Right lobe of liver (tissue), 6 donors: ENCODE measurements around the gene EPHA10. TPM values are rescaled to one million over a fixed set of nuclear protein-coding genes. Genes with fewer than 3 reads are reported as not detected.
A peak's percentile ranks its signal among the peaks of the same experiment; 100 is the strongest.

Source experiments
- ATAC-seq, 4 donors: fragments of 200-7000 bp; cut with Tn5 transposase; one replicate each; pipeline ENCODE4 v1.9.1; 2020; ENCODE audit warnings: mild to moderate bottlenecking in 4 of 4, moderate library complexity in 4 of 4
- DNase-seq, 3 donors: peaks; one replicate each; pipeline ENCODE4 v3.0.0-alpha.2; 2020
- H3K27ac ChIP-seq, 3 donors: fragments of 200-600 bp; one replicate each; pipeline ENCODE4 v1.8.0; 2022
- H3K27me3 ChIP-seq, 2 donors: fragments of 200-600 bp; one replicate each; pipeline ENCODE4 v1.8.0; 2022
- H3K36me3 ChIP-seq, 4 donors: fragments of 200-600 bp; sonication (generic) in 1 of 4; one replicate each; pipeline versions ENCODE4 v1.5.1 to v1.8.0; 2017 to 2022; ENCODE audit warnings: control low read depth in 1 of 4
- H3K4me1 ChIP-seq, 4 donors: fragments of 200-600 bp; sonication (generic) in 1 of 4; one replicate each; pipeline versions ENCODE4 v1.5.1 to v1.8.0; 2017 to 2022; ENCODE audit warnings: control low read depth in 1 of 4
- H3K4me3 ChIP-seq, 3 donors: fragments of 200-600 bp; one replicate each; pipeline ENCODE4 v1.8.0; 2022
- H3K9me3 ChIP-seq, 4 donors: fragments of 200-600 bp; sonication (generic) in 1 of 4; one replicate each; pipeline versions ENCODE4 v1.5.1 to v1.8.0; 2017 to 2022; ENCODE audit warnings: control low read depth in 1 of 4
- CTCF ChIP-seq, 4 donors: fragments of 200-600 bp in 3 of 4; fragments of 450-650 bp in 1 of 4; IDR thresholded peaks; one replicate each; pipeline versions ENCODE4 v1.5.1 to v1.8.0; 2016 to 2022; ENCODE audit warnings: antibody characterized with exemption in 4 of 4, mild to moderate bottlenecking in 2 of 4
- POLR2A ChIP-seq: fragments of 450-650 bp; IDR thresholded peaks from one replicate; pipeline ENCODE4 v1.6.1; 2017; ENCODE audit warnings: antibody characterized with exemption, mild to moderate bottlenecking
- WGBS: methylation state at CpG from one replicate; pipeline ENCODE4 v1.1.6; 2018; ENCODE audit warnings: low coverage, low lambda C conversion rate; ENCODE audit not compliant: insufficient coverage; ENCODE audit errors: missing lambda C conversion rate; 5-methylcytosine and 5-hydroxymethylcytosine counted together
- intact Hi-C, 2 donors: fragments of 100-400 bp; cut with DNase I; formaldehyde crosslinking; loops; one replicate each; pipeline versions ENCODE4 v1.11.2 to v1.14.1; 2022
- total RNA-seq, 6 experiments: library from RNA; depleted of rRNA in 2 of 6; stranded (reverse); fragments of >200 nt in 2 of 6; fragmentation: NEBNext Ultra II Directional in 3 of 6; extraction: Animal tissue kit (Norgen Biotek cat#: 25700) in 3 of 6; gene quantifications; one replicate each; pipeline versions ENCODE4 v1.1.0 to v1.2.4, GENCODE V29; 2016 to 2023
- donor health status: DM: no; HTN: yes; CAD: no.
- donor health status: DM: no; HTN: no; CAD: no.
- donor health status: DM: no; HTN: no; CAD: no.
- donor health status: DM: no; HTN: yes; CAD: no.
- donor health status: DM: no; HTN: yes; CAD: no.

EPHA10 gene
- total RNA-seq, 6 experiments from 2014 or later, result 0.07 to 0.16 TPM; not detected in 4

- Histone ChIP-seq H3K4me3 (no peak overlapping the region), H3K36me3 (no peaks in the 10 kb centered on the region), H3K27ac (no peak overlapping the region), H3K27me3 (no peaks in the 10 kb centered on the region), H3K9me3 (no peaks in the 10 kb centered on the region), H3K4me1 (no peaks in the 10 kb centered on the region)
- intact Hi-C loops, result no loop called here
- 37% methylated on average over 3 of the region's 4 CpGs for WGBS
- TF ChIP-seq POLR2A (no peak), CTCF (IDR thresholded peaks at IDR 0.05) (no peak)
- DNase-seq, result no peak
- no peak for ATAC-seq
Measured at GRCh38 chr1:37755951-37756560, 8.9 kb downstream of the EPHA10 start.

- Histone ChIP-seq H3K4me3 (no peak overlapping the region), H3K27ac (no peak overlapping the region), H3K27me3 (no peaks in the 10 kb centered on the region), H3K4me1 (no peaks in the 10 kb centered on the region), H3K36me3 (no peaks in the 10 kb centered on the region), H3K9me3 (no peaks in the 10 kb centered on the region)
- 29% methylated on average over 1 of the region's 1 CpG for WGBS
- TF ChIP-seq CTCF (IDR thresholded peaks at IDR 0.05) (no peak), POLR2A (no peak)
- intact Hi-C loops, result no loop called here
- DNase-seq (no peak), ATAC-seq (no peak)
Measured at GRCh38 chr1:37755290-37755689, 9.6 kb downstream of the EPHA10 start.

GRCh38 chr1:37753473-37754321 is 11.2 kb downstream of the EPHA10 start:
- Histone ChIP-seq H3K27ac (no peak overlapping the region), H3K36me3 (no peaks in the 10 kb centered on the region), H3K4me3 (no peak overlapping the region), H3K9me3 (no peaks in the 10 kb centered on the region), H3K4me1 (no peaks in the 10 kb centered on the region), H3K27me3 (no peaks in the 10 kb centered on the region)
- intact Hi-C loops, result no loop called here
- ATAC-seq (peak in 1 of 4 donors; percentile 6), DNase-seq (no peak)
- TF ChIP-seq POLR2A (no peak), CTCF (IDR thresholded peaks at IDR 0.05) (no peak)
- 10% methylated on average over 28 of the region's 52 CpGs for WGBS

- peak in 2 of 3 donors; percentile 38 to 50 for DNase-seq
- WGBS, result 3% methylated on average over 16 of the region's 105 CpGs
- ATAC-seq, result peak; percentile 34 to 62 (median 42)
- Histone ChIP-seq H3K36me3 (no peaks in the 10 kb centered on the region), H3K4me3 (peak overlapping the region in 1 of 3 donors; percentile 35), H3K27ac (no peak overlapping the region), H3K27me3 (no peaks in the 10 kb centered on the region), H3K4me1 (no peaks in the 10 kb centered on the region), H3K9me3 (no peaks in the 10 kb centered on the region)
- TF ChIP-seq CTCF (IDR thresholded peaks at IDR 0.05) (no peak), POLR2A (no peak)
- intact Hi-C loops, result no loop called here
Measured at GRCh38 chr1:37752583-37753471, 12.1 kb downstream of the EPHA10 start.
